Activated T-cell treated with anti-CD3 and anti-CD28 coated beads, Interleukin-2, amount 50 U/mL, for 4 hours (primary cell): ENCODE measurements around the gene SERPINI1. TPM values are rescaled to one million over a fixed set of nuclear protein-coding genes. Genes with fewer than 3 reads are reported as not detected.

Experiments used
- ATAC-seq, 2 donors: fragments of 200-7000 bp; cut with Tn5 transposase; one replicate each; pipeline ENCODE4 v1.10.0; 2021
- DNase-seq: peaks from one replicate; pipeline ENCODE4 v3.0.0-alpha.2; 2020
- H3K27me3 Mint-ChIP-seq: one replicate; pipeline ENCODE4 v1.8.0; 2021; ENCODE audit warnings: low read depth, mixed read lengths
- H3K36me3 Mint-ChIP-seq: one replicate; pipeline ENCODE4 v1.8.0; 2022; ENCODE audit warnings: mixed read lengths; ENCODE audit not compliant: insufficient read depth
- H3K4me1 Mint-ChIP-seq: one replicate; pipeline ENCODE4 v1.8.0; 2021; ENCODE audit warnings: low read depth, mixed read lengths
- H3K4me3 Mint-ChIP-seq: one replicate; pipeline ENCODE4 v1.8.0; 2021; ENCODE audit warnings: mild to moderate bottlenecking, moderate library complexity, mixed read lengths
- H3K9me3 Mint-ChIP-seq: one replicate; pipeline ENCODE4 v1.8.0; 2021; ENCODE audit warnings: mixed read lengths
- total RNA-seq, 3 donors: library from RNA; stranded (reverse); gene quantifications; one replicate each; pipeline ENCODE4 v1.2.1, GENCODE V29; 2021

Gene SERPINI1
- total RNA-seq, 3 donors from 2014 or later, result 0.63 to 1.4 (median 0.94) TPM

- H3K4me3 Mint-ChIP-seq, result no peak overlapping the region
- no peak for ATAC-seq
- no peaks in the 10 kb centered on the region for H3K4me1 Mint-ChIP-seq
- H3K9me3 Mint-ChIP-seq, result no peaks in the 10 kb centered on the region
- no peaks in the 10 kb centered on the region for H3K36me3 Mint-ChIP-seq
- H3K27me3 Mint-ChIP-seq, result no peaks in the 10 kb centered on the region
- no peak for DNase-seq
Measured at GRCh38 chr3:167835953-167836352, 100.4 kb downstream of the SERPINI1 start.

GRCh38 chr3:167837466-167837865, 101.9 kb downstream of the SERPINI1 start:
- DNase-seq, result no peak
- ATAC-seq, result no peak
- no peak overlapping the region for H3K4me3 Mint-ChIP-seq
- no peaks in the 10 kb centered on the region for H3K27me3 Mint-ChIP-seq
- H3K9me3 Mint-ChIP-seq, result no peaks in the 10 kb centered on the region
- H3K4me1 Mint-ChIP-seq, result no peaks in the 10 kb centered on the region
- no peaks in the 10 kb centered on the region for H3K36me3 Mint-ChIP-seq

GRCh38 chr3:167839460-167840134, 104.1 kb downstream of the SERPINI1 start:
- Mint-ChIP-seq H3K4me1 (no peaks in the 10 kb centered on the region), H3K36me3 (no peaks in the 10 kb centered on the region), H3K4me3 (no peak overlapping the region), H3K9me3 (no peaks in the 10 kb centered on the region), H3K27me3 (no peaks in the 10 kb centered on the region)
- ATAC-seq (no peak), DNase-seq (no peak)

- Mint-ChIP-seq H3K27me3 (no peaks in the 10 kb centered on the region), H3K4me3 (no peak overlapping the region), H3K4me1 (no peaks in the 10 kb centered on the region), H3K9me3 (no peaks in the 10 kb centered on the region), H3K36me3 (no peaks in the 10 kb centered on the region)
- ATAC-seq (no peak), DNase-seq (no peak)
Measured at GRCh38 chr3:167840247-167840646, 104.7 kb downstream of the SERPINI1 start.

- Mint-ChIP-seq H3K4me3 (no peak overlapping the region), H3K27me3 (peaks cover 2% of the 10 kb centered on the region), H3K9me3 (peaks cover 3% of the 10 kb centered on the region), H3K36me3 (no peaks in the 10 kb centered on the region), H3K4me1 (no peaks in the 10 kb centered on the region)
- DNase-seq (no peak), ATAC-seq (no peak)
Measured at GRCh38 chr3:167843481-167843880, 108.0 kb downstream of the SERPINI1 start.

GRCh38 chr3:167843886-167844285, 108.4 kb downstream of the SERPINI1 start:
- ATAC-seq (no peak), DNase-seq (no peak)
- Mint-ChIP-seq H3K36me3 (no peaks in the 10 kb centered on the region), H3K4me3 (no peak overlapping the region), H3K4me1 (no peaks in the 10 kb centered on the region), H3K27me3 (peaks cover 2% of the 10 kb centered on the region), H3K9me3 (peaks cover 3% of the 10 kb centered on the region)

GRCh38 chr3:167844528-167844927, 109.0 kb downstream of the SERPINI1 start:
- ATAC-seq (no peak), DNase-seq (no peak)
- H3K27me3 Mint-ChIP-seq, result peaks cover 2% of the 10 kb centered on the region
- peaks cover 3% of the 10 kb centered on the region for H3K9me3 Mint-ChIP-seq
- H3K4me3 Mint-ChIP-seq, result no peak overlapping the region
- H3K4me1 Mint-ChIP-seq, result no peaks in the 10 kb centered on the region
- H3K36me3 Mint-ChIP-seq, result no peaks in the 10 kb centered on the region

GRCh38 chr3:167851171-167851570, 115.7 kb downstream of the SERPINI1 start:
- H3K4me3 Mint-ChIP-seq, result no peak overlapping the region
- no peaks in the 10 kb centered on the region for H3K27me3 Mint-ChIP-seq
- H3K4me1 Mint-ChIP-seq, result no peaks in the 10 kb centered on the region

GRCh38 chr3:167851749-167852148, 116.2 kb downstream of the SERPINI1 start:
- Mint-ChIP-seq H3K4me3 (no peak overlapping the region), H3K9me3 (peaks cover 3% of the 10 kb centered on the region), H3K4me1 (no peaks in the 10 kb centered on the region), H3K36me3 (no peaks in the 10 kb centered on the region), H3K27me3 (no peaks in the 10 kb centered on the region)
- ATAC-seq, result no peak
- no peak for DNase-seq

More at GRCh38 chr3:167851171-167851570, 115.7 kb downstream of the SERPINI1 start:
- H3K9me3 Mint-ChIP-seq, result peaks cover 3% of the 10 kb centered on the region
- no peaks in the 10 kb centered on the region for H3K36me3 Mint-ChIP-seq
- ATAC-seq (no peak), DNase-seq (no peak)

- Mint-ChIP-seq H3K36me3 (no peaks in the 10 kb centered on the region), H3K9me3 (peaks cover 3% of the 10 kb centered on the region), H3K27me3 (no peaks in the 10 kb centered on the region), H3K4me3 (no peak overlapping the region), H3K4me1 (no peaks in the 10 kb centered on the region)
- DNase-seq (no peak), ATAC-seq (no peak)
Measured at GRCh38 chr3:167852216-167852615, 116.7 kb downstream of the SERPINI1 start.

- Mint-ChIP-seq H3K36me3 (no peaks in the 10 kb centered on the region), H3K4me1 (no peaks in the 10 kb centered on the region)
Measured at GRCh38 chr3:167854063-167854462, 118.5 kb downstream of the SERPINI1 start.

GRCh38 chr3:167854846-167855245, 119.3 kb downstream of the SERPINI1 start:
- Mint-ChIP-seq H3K4me3 (no peak overlapping the region), H3K9me3 (no peaks in the 10 kb centered on the region), H3K27me3 (no peaks in the 10 kb centered on the region), H3K4me1 (no peaks in the 10 kb centered on the region), H3K36me3 (no peaks in the 10 kb centered on the region)
- ATAC-seq (no peak), DNase-seq (no peak)

More at GRCh38 chr3:167854063-167854462, 118.5 kb downstream of the SERPINI1 start:
- ATAC-seq, result no peak
- Mint-ChIP-seq H3K4me3 (no peak overlapping the region), H3K9me3 (no peaks in the 10 kb centered on the region), H3K27me3 (no peaks in the 10 kb centered on the region)
- DNase-seq, result no peak

GRCh38 chr3:167855306-167855705, 119.8 kb downstream of the SERPINI1 start:
- no peak for ATAC-seq
- DNase-seq, result no peak
- Mint-ChIP-seq H3K36me3 (no peaks in the 10 kb centered on the region), H3K9me3 (no peaks in the 10 kb centered on the region), H3K4me1 (no peaks in the 10 kb centered on the region), H3K4me3 (no peak overlapping the region), H3K27me3 (no peaks in the 10 kb centered on the region)

- Mint-ChIP-seq H3K4me3 (no peak overlapping the region), H3K9me3 (no peaks in the 10 kb centered on the region), H3K36me3 (no peaks in the 10 kb centered on the region), H3K4me1 (no peaks in the 10 kb centered on the region), H3K27me3 (no peaks in the 10 kb centered on the region)
- no peak for DNase-seq
- no peak for ATAC-seq
Measured at GRCh38 chr3:167858865-167859264, 123.3 kb downstream of the SERPINI1 start.

GRCh38 chr3:167859610-167860009, 124.1 kb downstream of the SERPINI1 start:
- H3K4me1 Mint-ChIP-seq, result no peaks in the 10 kb centered on the region
- H3K9me3 Mint-ChIP-seq, result no peaks in the 10 kb centered on the region
- H3K4me3 Mint-ChIP-seq, result no peak overlapping the region
- no peak for ATAC-seq
- H3K36me3 Mint-ChIP-seq, result no peaks in the 10 kb centered on the region
- H3K27me3 Mint-ChIP-seq, result no peaks in the 10 kb centered on the region
- DNase-seq, result no peak
